ENCODE measurements around the gene CLEC11A.
"Not testable (repeated sequence)": the region's sequence is repeated elsewhere in the genome, so short reads cannot be mapped to it uniquely, and the experiment has no call there.

CLEC11A gene

GRCh38 chr19:50723735-50724521, 764 bp downstream of the CLEC11A start:
- no peak for DNase-seq

- peak; percentile 93 for DNase-seq
Observed at GRCh38 chr19:50724522-50725217, 1.5 kb downstream of the CLEC11A start.

GRCh38 chr19:50725218-50725910, 2.2 kb downstream of the CLEC11A start:
- no peak for DNase-seq

- no peak for DNase-seq
Observed at GRCh38 chr19:50725911-50726230, 2.7 kb downstream of the CLEC11A start.

GRCh38 chr19:50728084-50728737, 5.0 kb downstream of the CLEC11A start:
- DNase-seq: peak; percentile 75

- no peak for DNase-seq
Observed at GRCh38 chr19:50729894-50730293, 6.7 kb downstream of the CLEC11A start.

- DNase-seq: no peak
Observed at GRCh38 chr19:50735869-50736268, 12.7 kb downstream of the CLEC11A start.

GRCh38 chr19:50736338-50736737, 13.2 kb downstream of the CLEC11A start:
- no peak for DNase-seq

GRCh38 chr19:50739132-50739913, 16.2 kb downstream of the CLEC11A start:
- no peak for DNase-seq

- no peak for DNase-seq
Observed at GRCh38 chr19:50739914-50740426, 16.8 kb downstream of the CLEC11A start.

- DNase-seq: no peak
Observed at GRCh38 chr19:50741179-50741933, 18.2 kb downstream of the CLEC11A start.

GRCh38 chr19:50743537-50743936, 20.4 kb downstream of the CLEC11A start:
- no peak for DNase-seq

GRCh38 chr19:50745221-50745620, 22.1 kb downstream of the CLEC11A start:
- DNase-seq: no peak

GRCh38 chr19:50747141-50747540, 24.0 kb downstream of the CLEC11A start:
- not testable (repeated sequence) for DNase-seq

GRCh38 chr19:50749490-50749889, 26.3 kb downstream of the CLEC11A start:
- no peak for DNase-seq

- DNase-seq: no peak
Observed at GRCh38 chr19:50750010-50750409, 26.8 kb downstream of the CLEC11A start.

- no peak for DNase-seq
Observed at GRCh38 chr19:50753879-50754278, 30.7 kb downstream of the CLEC11A start.

GRCh38 chr19:50756244-50756643, 33.1 kb downstream of the CLEC11A start:
- not testable (repeated sequence) for DNase-seq

GRCh38 chr19:50757624-50758023, 34.5 kb downstream of the CLEC11A start:
- not testable (repeated sequence) for DNase-seq

GRCh38 chr19:50759076-50759475, 35.9 kb downstream of the CLEC11A start:
- not testable (repeated sequence) for DNase-seq

GRCh38 chr19:50759886-50760285, 36.7 kb downstream of the CLEC11A start:
- no peak for DNase-seq

All from CD4-positive, alpha-beta T cell treated with Interleukin-6 for 4 hours (primary cell).